Smooth muscle cell of the brain vasculature (primary cell): ENCODE results near the gene PRR36.
"Not testable (repeated sequence)": the region's sequence is repeated elsewhere in the genome, so short reads cannot be mapped to it uniquely, and the experiment has no call there.

Experiments used
- DNase-seq: peaks from one replicate; pipeline ENCODE4 v3.0.0-alpha.2; 2012; ENCODE audit warnings: low read depth, low spot score

The PRR36 gene

GRCh38 chr19:7899751-7900378 is 25.7 kb upstream of the PRR36 start:
- no peak for DNase-seq

GRCh38 chr19:7898967-7899366 is 24.8 kb upstream of the PRR36 start:
- DNase-seq = no peak

- DNase-seq = no peak
These were observed 23.1 kb upstream of the PRR36 start for GRCh38 chr19:7897292-7897691.

GRCh38 chr19:7895565-7895964 is 21.4 kb upstream of the PRR36 start:
- no peak for DNase-seq

GRCh38 chr19:7894612-7895309 is 20.6 kb upstream of the PRR36 start:
- no peak for DNase-seq

GRCh38 chr19:7893362-7894101 is 19.3 kb upstream of the PRR36 start:
- DNase-seq = not testable (repeated sequence)

GRCh38 chr19:7888826-7889217 is 14.6 kb upstream of the PRR36 start:
- no peak for DNase-seq

GRCh38 chr19:7888145-7888825 is 14.1 kb upstream of the PRR36 start, which contains the start of gene LRRC8E:
Gene LRRC8E (plus strand): TSS chr19:7888510. CDS start chr19:7895604, 7,094 bp downstream.
- no peak for DNase-seq

GRCh38 chr19:7887408-7888144 is 13.4 kb upstream of the PRR36 start:
- DNase-seq = no peak

- DNase-seq = no peak
These were observed 11.6 kb upstream of the PRR36 start for GRCh38 chr19:7885818-7886217.

GRCh38 chr19:7883796-7884570 is 9.8 kb upstream of the PRR36 start:
- no peak for DNase-seq

- no peak for DNase-seq
These were observed 8.9 kb upstream of the PRR36 start for GRCh38 chr19:7883105-7883504.

- no peak for DNase-seq
These were observed 7.7 kb upstream of the PRR36 start for GRCh38 chr19:7881910-7882309.

- no peak for DNase-seq
These were observed 5.6 kb upstream of the PRR36 start for GRCh38 chr19:7879836-7880235.

- DNase-seq = no peak
These were observed 5.1 kb upstream of the PRR36 start for GRCh38 chr19:7879111-7879807.

- DNase-seq = no peak
These were observed 3.2 kb upstream of the PRR36 start for GRCh38 chr19:7877249-7877836.

- DNase-seq = no peak
These were observed 695 bp upstream of the PRR36 start for GRCh38 chr19:7874897-7875273.

- no peak for DNase-seq
These were observed 700 bp downstream of the PRR36 start for GRCh38 chr19:7873304-7874075.
